GM11168 (cell line): ENCODE data around the gene KRT2.

Experiments used
- in situ Hi-C: fragments of 300-500 bp; cut with MboI; formaldehyde crosslinking; loops from one replicate; pipeline ENCODE4 v1.12.0; 2022; ENCODE audit warnings: low sequenced_read_pairs; ENCODE audit not compliant: unreplicated experiment

Gene KRT2

GRCh38 chr12:52651726-52652261, at the start of gene KRT2:
Gene KRT2 (minus strand): TSS chr12:52652211. CDS start chr12:52652142, 69 bp downstream.
- in situ Hi-C loops, result no loop called here

- in situ Hi-C loops, result no loop called here
Observed at GRCh38 chr12:52701281-52701680, 49.3 kb upstream of the KRT2 start.

- in situ Hi-C loops, result no loop called here
Observed at GRCh38 chr12:52699960-52700359, 47.9 kb upstream of the KRT2 start.

- in situ Hi-C loops, result no loop called here
Observed at GRCh38 chr12:52699373-52699772, 47.4 kb upstream of the KRT2 start.

GRCh38 chr12:52698651-52699340, 46.8 kb upstream of the KRT2 start:
- in situ Hi-C loops, result no loop called here

- in situ Hi-C loops, result no loop called here
Observed at GRCh38 chr12:52697058-52697582, 45.1 kb upstream of the KRT2 start.

GRCh38 chr12:52696588-52696987, 44.6 kb upstream of the KRT2 start:
- in situ Hi-C loops, result no loop called here

- in situ Hi-C loops, result no loop called here
Observed at GRCh38 chr12:52695039-52695438, 43.0 kb upstream of the KRT2 start.

- in situ Hi-C loops, result no loop called here
Observed at GRCh38 chr12:52694151-52694550, 42.1 kb upstream of the KRT2 start.

GRCh38 chr12:52693261-52693660, 41.2 kb upstream of the KRT2 start:
- in situ Hi-C loops, result no loop called here

- in situ Hi-C loops, result no loop called here
Observed at GRCh38 chr12:52692254-52692653, 40.2 kb upstream of the KRT2 start.

GRCh38 chr12:52691841-52692150, 39.8 kb upstream of the KRT2 start:
- in situ Hi-C loops, result no loop called here

GRCh38 chr12:52691076-52691840, 39.2 kb upstream of the KRT2 start:
- in situ Hi-C loops, result no loop called here

- in situ Hi-C loops, result no loop called here
Observed at GRCh38 chr12:52690351-52691075, 38.5 kb upstream of the KRT2 start.

- in situ Hi-C loops, result no loop called here
Observed at GRCh38 chr12:52689936-52690335, 37.9 kb upstream of the KRT2 start.

- in situ Hi-C loops, result no loop called here
Observed at GRCh38 chr12:52689239-52689638, 37.2 kb upstream of the KRT2 start.

- in situ Hi-C loops, result no loop called here
Observed at GRCh38 chr12:52688481-52688880, 36.5 kb upstream of the KRT2 start.

- in situ Hi-C loops, result no loop called here
Observed at GRCh38 chr12:52687497-52688385, 35.7 kb upstream of the KRT2 start.

GRCh38 chr12:52686756-52687487, 34.9 kb upstream of the KRT2 start:
- in situ Hi-C loops, result no loop called here
